Left colon (tissue), 2 donors: ENCODE data around the gene HAPSTR1. TPM values are rescaled to one million over a fixed set of nuclear protein-coding genes. Genes with fewer than 3 reads are reported as not detected.
A peak's percentile ranks its signal among the peaks of the same experiment; 100 is the strongest.

Experiments
- ATAC-seq: fragments of 200-7000 bp; cut with Tn5 transposase; one replicate; pipeline ENCODE4 v1.9.1; 2020; ENCODE audit warnings: mild to moderate bottlenecking, moderate library complexity
- DNase-seq, 2 donors: peaks; one replicate each; pipeline ENCODE4 v3.0.0-alpha.2; 2020
- intact Hi-C, 2 donors: fragments of 100-400 bp; cut with DNase I in 1 of 2; cut with micrococcal nuclease in 1 of 2; formaldehyde crosslinking; loops; one replicate each; pipeline versions ENCODE4 v1.11.2 to v1.14.0; 2022; cut with DNase I, micrococcal nuclease
- total RNA-seq, 2 donors: library from RNA; stranded (reverse); fragmentation: NEBNext Ultra II Directional; extraction: Animal tissue kit (Norgen Biotek cat#: 25700); gene quantifications; one replicate each; pipeline ENCODE4 v1.2.1, GENCODE V29; 2021
- donor health status: DM: no; HTN: no; CAD: no.
- donor health status: DM: yes; HTN: yes; CAD: no.

The HAPSTR1 gene
- total RNA-seq, 2 donors from 2014 or later: 46.4 to 58.9 TPM

- intact Hi-C loops: loop anchor here in 1 of 2 donors (10.0 kb wide), 1 partner anchor 58 kb away; no protein-coding TSS in a partner anchor
- ATAC-seq: peak; percentile 56
- no peak for DNase-seq
Observed at GRCh38 chr16:9112166-9112843, 20.9 kb downstream of the HAPSTR1 start.

GRCh38 chr16:9112844-9113186 is 21.4 kb downstream of the HAPSTR1 start:
- intact Hi-C loops: loop anchor here in 1 of 2 donors (10.0 kb wide), 1 partner anchor 58 kb away; no protein-coding TSS in a partner anchor
- no peak for ATAC-seq
- DNase-seq: no peak

- intact Hi-C loops: loop anchor here in 1 of 2 donors (10.0 kb wide), 1 partner anchor 59 kb away; no protein-coding TSS in a partner anchor
- DNase-seq (no peak), ATAC-seq (no peak)
Observed at GRCh38 chr16:9113707-9114106, 22.3 kb downstream of the HAPSTR1 start.

- intact Hi-C loops: loop anchor here in 1 of 2 donors (10.0 kb wide), 1 partner anchor 59 kb away; no protein-coding TSS in a partner anchor
- ATAC-seq: no peak
Observed at GRCh38 chr16:9114112-9114511, 22.7 kb downstream of the HAPSTR1 start.

GRCh38 chr16:9114842-9115241 is 23.4 kb downstream of the HAPSTR1 start:
- intact Hi-C loops: loop anchor here in 1 of 2 donors (10.0 kb wide), 1 partner anchor 60 kb away; no protein-coding TSS in a partner anchor
- ATAC-seq (no peak), DNase-seq (no peak)

More at GRCh38 chr16:9114112-9114511, 22.7 kb downstream of the HAPSTR1 start:
- DNase-seq: no peak

- intact Hi-C loops: loop anchor here in 1 of 2 donors (10.0 kb wide), 1 partner anchor 60 kb away; no protein-coding TSS in a partner anchor
- ATAC-seq (no peak), DNase-seq (no peak)
Observed at GRCh38 chr16:9115277-9115676, 23.8 kb downstream of the HAPSTR1 start.

- DNase-seq: no peak
- no peak for ATAC-seq
- intact Hi-C loops: loop anchor here in 1 of 2 donors (10.0 kb wide), 1 partner anchor 61 kb away; no protein-coding TSS in a partner anchor
Observed at GRCh38 chr16:9116141-9116540, 24.7 kb downstream of the HAPSTR1 start.

- no peak for DNase-seq
- no peak for ATAC-seq
- intact Hi-C loops: loop anchor here in 1 of 2 donors (10.0 kb wide), 1 partner anchor 63 kb away; no protein-coding TSS in a partner anchor
Observed at GRCh38 chr16:9118170-9118569, 26.7 kb downstream of the HAPSTR1 start.

GRCh38 chr16:9119795-9120194 is 28.4 kb downstream of the HAPSTR1 start:
- DNase-seq: no peak
- intact Hi-C loops: loop anchor here in 1 of 2 donors (10.0 kb wide), 1 partner anchor 65 kb away; no protein-coding TSS in a partner anchor
- ATAC-seq: no peak

GRCh38 chr16:9122342-9122741 is 30.9 kb downstream of the HAPSTR1 start:
- intact Hi-C loops: no loop called here
- DNase-seq: no peak
- no peak for ATAC-seq

GRCh38 chr16:9122969-9123368 is 31.5 kb downstream of the HAPSTR1 start:
- DNase-seq (no peak), ATAC-seq (peak; percentile 74)
- intact Hi-C loops: no loop called here

GRCh38 chr16:9123401-9123800 is 32.0 kb downstream of the HAPSTR1 start:
- intact Hi-C loops: no loop called here

GRCh38 chr16:9123871-9124270 is 32.4 kb downstream of the HAPSTR1 start:
- DNase-seq (peak; percentile 89), ATAC-seq (peak; percentile 91)
- intact Hi-C loops: no loop called here

More at GRCh38 chr16:9123401-9123800, 32.0 kb downstream of the HAPSTR1 start:
- ATAC-seq: peak; percentile 15
- no peak for DNase-seq

- no peak for ATAC-seq
- intact Hi-C loops: no loop called here
- DNase-seq: no peak
Observed at GRCh38 chr16:9124444-9124843, 33.0 kb downstream of the HAPSTR1 start.

GRCh38 chr16:9124908-9125584 is 33.6 kb downstream of the HAPSTR1 start:
- no peak for DNase-seq
- intact Hi-C loops: no loop called here

GRCh38 chr16:9125658-9126505 is 34.4 kb downstream of the HAPSTR1 start:
- no peak for DNase-seq
- ATAC-seq: no peak
- intact Hi-C loops: no loop called here

More at GRCh38 chr16:9124908-9125584, 33.6 kb downstream of the HAPSTR1 start:
- no peak for ATAC-seq

GRCh38 chr16:9126609-9127008 is 35.2 kb downstream of the HAPSTR1 start:
- DNase-seq: no peak
- no peak for ATAC-seq
- intact Hi-C loops: no loop called here

- DNase-seq (no peak), ATAC-seq (no peak)
- intact Hi-C loops: no loop called here
Observed at GRCh38 chr16:9128346-9129342, 37.2 kb downstream of the HAPSTR1 start.
